Vagina (tissue), 2 donors: ENCODE data around the gene GLYAT. TPM values are rescaled to one million over a fixed set of nuclear protein-coding genes. Genes with fewer than 3 reads are reported as not detected.

ENCODE experiments used
- DNase-seq, 2 donors: peaks; one replicate each; pipeline ENCODE4 v3.0.0-alpha.2; 2017; ENCODE audit errors: extremely low spot score in 2 of 2
- H3K27ac ChIP-seq: fragments of 200-600 bp; sonication (generic); one replicate; pipeline ENCODE4 v1.5.1; 2019
- H3K27me3 ChIP-seq: fragments of 200-600 bp; sonication (generic); one replicate; pipeline ENCODE4 v1.5.1; 2019
- H3K36me3 ChIP-seq, 2 donors: fragments of 200-600 bp; sonication (generic); one replicate each; pipeline ENCODE4 v1.5.1; 2017 to 2019
- H3K4me1 ChIP-seq: fragments of 200-600 bp; sonication (generic); one replicate; pipeline ENCODE4 v1.5.1; 2019
- H3K4me3 ChIP-seq, 2 donors: fragments of 200-600 bp; sonication (generic); 1 replicate in 1 of 2; 2 replicates in 1 of 2; pipeline ENCODE4 v1.5.1; 2016 to 2019
- H3K9me3 ChIP-seq: fragments of 200-600 bp; sonication (generic); one replicate; pipeline ENCODE4 v1.5.1; 2019
- POLR2A ChIP-seq, 2 donors: fragments of 450-650 bp; IDR thresholded peaks; one replicate each; pipeline ENCODE4 v1.6.1; 2017; ENCODE audit warnings: antibody characterized with exemption in 2 of 2, mild to moderate bottlenecking in 2 of 2, moderate library complexity in 2 of 2
- POLR2AphosphoS5 ChIP-seq, 2 donors: sonication (generic); formaldehyde crosslinking; IDR thresholded peaks; one replicate each; pipeline ENCODE4 v1.9.0; 2017; ENCODE audit warnings: antibody characterized with exemption in 2 of 2, mild to moderate bottlenecking in 2 of 2, low read depth in 1 of 2; ENCODE audit not compliant: insufficient read depth in 1 of 2
- intact Hi-C: fragments of 100-400 bp; cut with DNase I; formaldehyde crosslinking; loops from one replicate; pipeline ENCODE4 v1.15.1; 2023
- total RNA-seq: library from RNA; depleted of rRNA; stranded (reverse); fragments of >200 nt; gene quantifications from one replicate; pipeline ENCODE4 v1.2.3, GENCODE V29; 2016
- TF ChIP-seq, protein P1 (sequence below), 3 experiments: fragments of 450-650 bp in 2 of 3; fragments of 200-600 bp in 1 of 3; sonication (generic) in 1 of 3; IDR thresholded peaks; one replicate each; pipeline ENCODE4 v1.5.1; 2017 to 2019; ENCODE audit warnings: antibody characterized with exemption in 3 of 3, mild to moderate bottlenecking in 2 of 3, moderate library complexity in 2 of 3

Gene GLYAT
- total RNA-seq, 1 donor from 2014 or later, result not detected

DNA sequence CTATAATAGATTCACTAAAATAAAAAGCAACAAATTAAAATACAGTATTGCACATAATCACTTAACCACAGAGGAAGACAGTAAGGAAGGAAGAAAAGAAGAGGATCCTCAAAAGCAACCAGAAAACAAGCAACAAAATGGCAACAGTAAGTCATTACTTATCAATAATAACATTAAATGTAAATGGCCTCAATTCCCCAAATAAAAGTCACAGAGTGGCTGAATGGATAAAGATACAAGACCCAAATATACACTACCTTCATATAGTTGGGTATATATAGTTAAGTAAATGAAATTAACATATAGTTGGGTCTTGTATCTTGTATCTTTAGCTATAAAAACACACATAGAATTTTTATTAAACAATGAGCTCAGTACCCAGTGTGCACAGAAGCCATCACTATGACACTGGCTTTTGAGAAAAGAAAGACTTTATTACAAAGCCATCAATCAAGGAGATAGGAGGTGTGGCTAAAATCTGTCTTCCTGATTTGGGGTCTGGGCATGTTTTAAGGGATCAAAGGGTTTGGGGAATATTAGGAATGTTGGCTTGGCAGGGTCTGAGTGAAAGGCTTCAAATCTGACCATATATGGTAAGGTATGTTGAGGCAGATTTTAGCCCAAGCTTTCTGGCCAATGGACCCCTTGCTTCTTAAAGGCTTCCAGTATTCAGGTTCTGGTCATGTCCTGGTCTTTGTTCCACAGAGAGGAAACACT, 13.4 kb upstream of the GLYAT start:
- TF ChIP-seq POLR2A (IDR thresholded peaks at IDR 0.05), result no peak
- no peak for TF ChIP-seq POLR2AphosphoS5 (IDR thresholded peaks at IDR 0.05; ENCODE audit: insufficient read depth in 1 of 2, low read depth in 1 of 2)
- TF ChIP-seq, protein P1, sequence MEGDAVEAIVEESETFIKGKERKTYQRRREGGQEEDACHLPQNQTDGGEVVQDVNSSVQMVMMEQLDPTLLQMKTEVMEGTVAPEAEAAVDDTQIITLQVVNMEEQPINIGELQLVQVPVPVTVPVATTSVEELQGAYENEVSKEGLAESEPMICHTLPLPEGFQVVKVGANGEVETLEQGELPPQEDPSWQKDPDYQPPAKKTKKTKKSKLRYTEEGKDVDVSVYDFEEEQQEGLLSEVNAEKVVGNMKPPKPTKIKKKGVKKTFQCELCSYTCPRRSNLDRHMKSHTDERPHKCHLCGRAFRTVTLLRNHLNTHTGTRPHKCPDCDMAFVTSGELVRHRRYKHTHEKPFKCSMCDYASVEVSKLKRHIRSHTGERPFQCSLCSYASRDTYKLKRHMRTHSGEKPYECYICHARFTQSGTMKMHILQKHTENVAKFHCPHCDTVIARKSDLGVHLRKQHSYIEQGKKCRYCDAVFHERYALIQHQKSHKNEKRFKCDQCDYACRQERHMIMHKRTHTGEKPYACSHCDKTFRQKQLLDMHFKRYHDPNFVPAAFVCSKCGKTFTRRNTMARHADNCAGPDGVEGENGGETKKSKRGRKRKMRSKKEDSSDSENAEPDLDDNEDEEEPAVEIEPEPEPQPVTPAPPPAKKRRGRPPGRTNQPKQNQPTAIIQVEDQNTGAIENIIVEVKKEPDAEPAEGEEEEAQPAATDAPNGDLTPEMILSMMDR (IDR thresholded peaks at IDR 0.05), result no peak
- no peaks in the 10 kb centered on the region for H3K4me1 ChIP-seq
- no peak overlapping the region for H3K4me3 ChIP-seq
- no peaks in the 10 kb centered on the region for H3K9me3 ChIP-seq
- no peak overlapping the region for H3K27ac ChIP-seq
- H3K27me3 ChIP-seq, result no peaks in the 10 kb centered on the region
- DNase-seq, result no peak
- H3K36me3 ChIP-seq, result no peaks in the 10 kb centered on the region
- intact Hi-C loops, result no loop called here

DNA sequence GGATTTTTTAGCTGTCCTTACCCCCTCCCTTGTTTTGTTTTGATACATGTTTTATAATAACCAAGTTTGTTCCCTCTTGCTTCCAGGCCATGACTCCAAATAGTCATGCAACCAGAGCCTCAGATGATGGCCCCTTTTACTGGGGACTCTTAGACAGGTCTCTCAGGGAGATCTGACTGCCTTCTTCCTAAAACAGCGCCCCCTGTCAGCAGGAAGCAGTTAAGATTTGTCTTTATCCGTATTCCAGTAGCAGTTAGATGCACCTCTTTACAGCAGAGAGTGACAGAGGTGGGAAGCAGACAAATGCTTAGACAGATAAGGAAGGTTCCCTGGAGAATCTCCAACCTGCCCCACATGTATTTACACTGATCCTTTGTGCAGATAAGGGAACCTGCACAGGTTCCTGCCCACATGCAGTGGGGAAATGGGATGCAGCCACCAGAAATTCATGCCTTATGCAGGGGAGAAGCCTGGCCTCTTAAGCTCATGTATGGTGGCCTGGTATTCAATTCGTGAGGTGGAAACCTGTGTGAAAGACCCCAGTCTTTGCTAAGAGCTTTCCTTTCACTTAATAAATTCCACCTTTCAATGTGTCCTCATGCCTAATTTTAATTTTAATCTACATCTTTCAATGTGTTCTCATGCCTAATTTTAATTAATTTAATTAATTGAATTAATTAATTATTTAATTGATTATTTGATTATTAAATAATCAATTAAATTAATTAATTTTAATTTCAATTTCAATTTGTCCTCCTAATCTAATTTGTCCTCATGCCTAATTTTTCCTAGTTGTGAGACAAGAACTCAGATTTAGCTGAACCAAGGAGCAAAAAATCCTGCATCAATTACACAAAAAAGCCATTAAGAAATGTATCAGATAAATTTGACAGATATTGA, 11.5 kb upstream of the GLYAT start:
- DNase-seq, result no peak
- H3K4me3 ChIP-seq, result no peak overlapping the region
- intact Hi-C loops, result no loop called here
- H3K27ac ChIP-seq, result no peak overlapping the region
- TF ChIP-seq, protein P1 (IDR thresholded peaks at IDR 0.05), result no peak
- TF ChIP-seq POLR2AphosphoS5 (IDR thresholded peaks at IDR 0.05; ENCODE audit: insufficient read depth in 1 of 2, low read depth in 1 of 2) (no peak), POLR2A (IDR thresholded peaks at IDR 0.05) (no peak)
- H3K27me3 ChIP-seq, result no peaks in the 10 kb centered on the region
- no peaks in the 10 kb centered on the region for H3K36me3 ChIP-seq
- H3K4me1 ChIP-seq, result no peaks in the 10 kb centered on the region
- H3K9me3 ChIP-seq, result no peaks in the 10 kb centered on the region

DNA sequence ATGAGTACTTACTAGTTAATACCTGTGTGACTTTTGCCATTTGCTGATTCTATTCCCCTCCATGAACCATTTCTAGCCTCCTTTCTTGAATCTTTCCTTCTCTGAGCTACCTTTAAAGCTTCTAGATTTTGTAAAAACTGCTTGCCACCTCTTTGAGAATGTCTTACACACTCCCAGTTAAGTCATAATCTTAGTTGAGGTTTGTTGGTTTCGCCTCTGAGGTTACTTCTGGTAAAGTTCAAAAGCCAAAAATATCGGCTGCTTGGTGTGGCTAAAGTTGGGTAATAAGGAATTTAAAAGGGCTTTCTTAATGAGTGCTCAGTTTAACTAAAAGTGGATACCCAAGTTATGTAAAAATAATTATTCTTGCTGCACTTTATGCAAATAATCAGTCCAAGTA, 10.4 kb upstream of the GLYAT start:
- Histone ChIP-seq H3K36me3 (no peaks in the 10 kb centered on the region), H3K9me3 (no peaks in the 10 kb centered on the region), H3K27me3 (no peaks in the 10 kb centered on the region), H3K27ac (no peak overlapping the region), H3K4me1 (no peaks in the 10 kb centered on the region), H3K4me3 (no peak overlapping the region)
- TF ChIP-seq POLR2A (IDR thresholded peaks at IDR 0.05) (no peak), POLR2AphosphoS5 (IDR thresholded peaks at IDR 0.05; ENCODE audit: insufficient read depth in 1 of 2, low read depth in 1 of 2) (no peak)
- TF ChIP-seq, protein P1 (IDR thresholded peaks at IDR 0.05), result no peak
- DNase-seq, result no peak
- intact Hi-C loops, result no loop called here

DNA sequence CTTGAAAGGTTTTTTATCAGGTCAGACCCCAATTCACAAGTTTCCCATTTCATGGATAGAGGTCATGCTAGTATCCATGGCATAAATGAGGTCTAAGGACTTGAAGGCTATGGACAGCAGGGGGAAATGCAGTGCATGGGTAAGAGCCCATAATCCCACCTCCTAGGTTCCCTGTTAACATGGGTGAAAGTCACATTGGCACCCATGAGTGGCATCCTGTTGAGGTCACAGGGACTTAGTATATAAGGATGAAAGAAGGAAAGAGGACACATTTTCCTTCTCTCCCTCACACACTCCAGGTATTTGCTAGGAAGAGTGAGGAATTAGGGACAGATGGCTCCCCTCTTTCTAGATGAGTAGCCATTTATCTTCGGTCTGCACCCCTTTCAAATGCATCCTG, 9.4 kb upstream of the GLYAT start:
- intact Hi-C loops, result no loop called here
- Histone ChIP-seq H3K27me3 (no peaks in the 10 kb centered on the region), H3K27ac (no peak overlapping the region), H3K4me3 (no peak overlapping the region), H3K36me3 (no peaks in the 10 kb centered on the region), H3K9me3 (no peaks in the 10 kb centered on the region), H3K4me1 (no peaks in the 10 kb centered on the region)
- DNase-seq, result no peak
- TF ChIP-seq, protein P1 (IDR thresholded peaks at IDR 0.05), result no peak
- TF ChIP-seq POLR2AphosphoS5 (IDR thresholded peaks at IDR 0.05; ENCODE audit: insufficient read depth in 1 of 2, low read depth in 1 of 2) (no peak), POLR2A (IDR thresholded peaks at IDR 0.05) (no peak)
